SKM-1 (cell line): ENCODE measurements around the gene RPS6KA5.
A peak's percentile ranks its signal among the peaks of the same experiment; 100 is the strongest.
"Not testable (repeated sequence)": the region's sequence is repeated elsewhere in the genome, so short reads cannot be mapped to it uniquely, and the experiment has no call there.

Experiments used
- DNase-seq: peaks from one replicate; lab custom pipeline; 2025; ENCODE audit not compliant: unreplicated experiment; lab: John Stamatoyannopoulos, UW

RPS6KA5 gene

DNA sequence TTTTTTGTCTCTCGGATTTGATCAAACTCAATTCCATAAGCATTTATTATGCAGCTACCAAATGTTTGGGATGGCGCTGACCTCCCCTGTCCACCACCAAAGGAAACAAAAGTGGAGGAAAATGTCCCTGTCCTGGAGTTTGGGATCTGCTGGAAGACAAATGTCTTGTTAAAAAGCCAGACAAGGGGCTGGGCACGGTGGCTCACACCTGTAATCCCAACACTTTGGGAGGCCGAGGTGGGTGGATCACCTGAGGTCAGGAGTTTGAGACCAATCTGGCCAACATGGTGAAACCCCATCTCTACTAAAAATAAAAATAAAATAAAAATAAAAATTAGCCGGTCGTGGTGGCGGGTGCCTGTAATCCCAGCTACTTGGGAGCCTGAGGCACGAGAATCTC is 221.9 kb downstream of the RPS6KA5 start:
- not testable (repeated sequence) for DNase-seq

- no peak for DNase-seq
Observed at GRCh38 chr14:90837355-90837754, 223.1 kb downstream of the RPS6KA5 start.

GRCh38 chr14:90836692-90837063 is 223.8 kb downstream of the RPS6KA5 start:
- DNase-seq, result no peak

DNA sequence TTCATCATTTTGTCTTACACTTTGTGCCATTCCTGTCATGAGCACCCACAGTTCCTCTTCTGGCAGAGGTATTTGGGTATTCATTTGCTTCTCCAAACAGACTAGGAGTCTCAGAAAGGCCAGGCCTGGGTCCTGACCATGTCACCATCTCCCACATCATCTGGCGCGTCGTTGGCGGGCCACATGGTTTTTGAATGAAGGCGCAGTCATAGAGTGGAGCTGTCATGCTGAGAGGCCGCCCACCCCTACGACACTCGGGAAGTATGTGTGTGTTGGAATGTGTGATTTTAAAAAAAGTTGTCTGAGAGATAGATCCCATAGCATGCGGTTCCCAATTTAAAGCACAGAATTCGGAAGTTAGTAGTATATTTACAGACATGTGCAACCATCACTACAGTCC is 228.6 kb downstream of the RPS6KA5 start:
- no peak for DNase-seq

- no peak for DNase-seq
Observed at GRCh38 chr14:90830931-90831701, 229.3 kb downstream of the RPS6KA5 start.

DNA sequence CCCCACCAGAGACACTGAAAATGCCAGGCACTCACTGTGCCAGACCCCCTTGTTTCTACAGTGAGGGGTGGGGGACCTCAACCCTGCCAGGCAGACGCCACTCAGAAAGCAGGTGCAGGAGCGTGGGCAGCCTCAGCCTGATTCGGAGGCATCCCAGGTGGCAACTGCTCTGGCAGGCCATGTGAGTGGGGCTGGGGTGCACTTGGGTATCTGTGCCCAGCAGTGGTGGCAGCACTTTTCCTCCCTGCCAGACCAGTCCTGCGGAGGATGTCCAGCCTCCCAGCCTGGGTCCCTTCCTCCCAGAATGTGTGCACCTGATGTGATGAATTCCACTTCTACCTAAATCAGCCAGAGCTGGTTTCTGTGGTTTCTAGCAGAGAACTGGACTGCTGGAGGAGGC is 230.8 kb downstream of the RPS6KA5 start:
- DNase-seq, result no peak

- peak; percentile 37 for DNase-seq
Observed at GRCh38 chr14:90828642-90829487, 231.6 kb downstream of the RPS6KA5 start.

GRCh38 chr14:90827919-90828610 is 232.4 kb downstream of the RPS6KA5 start:
- DNase-seq, result peak; percentile 61

DNA sequence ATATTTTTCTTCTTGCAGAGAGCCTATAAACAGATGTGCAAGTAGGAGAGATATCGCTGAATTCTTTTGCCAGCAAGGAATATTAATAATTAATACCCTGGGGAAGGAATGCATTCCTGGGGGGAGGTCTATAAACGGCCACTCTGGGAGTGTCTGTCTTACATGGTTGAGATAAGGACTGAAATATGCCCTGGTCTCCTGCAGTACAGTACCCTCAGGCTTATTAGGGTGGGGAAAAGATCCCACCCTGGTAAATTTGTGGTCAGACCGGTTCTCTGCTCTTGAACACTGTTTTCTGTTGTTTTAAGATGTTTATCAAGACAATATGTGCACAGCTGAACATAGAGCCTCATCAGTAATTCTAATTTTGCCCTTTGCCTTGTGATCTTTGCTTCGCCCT is 236.9 kb downstream of the RPS6KA5 start:
- not testable (repeated sequence) for DNase-seq

DNA sequence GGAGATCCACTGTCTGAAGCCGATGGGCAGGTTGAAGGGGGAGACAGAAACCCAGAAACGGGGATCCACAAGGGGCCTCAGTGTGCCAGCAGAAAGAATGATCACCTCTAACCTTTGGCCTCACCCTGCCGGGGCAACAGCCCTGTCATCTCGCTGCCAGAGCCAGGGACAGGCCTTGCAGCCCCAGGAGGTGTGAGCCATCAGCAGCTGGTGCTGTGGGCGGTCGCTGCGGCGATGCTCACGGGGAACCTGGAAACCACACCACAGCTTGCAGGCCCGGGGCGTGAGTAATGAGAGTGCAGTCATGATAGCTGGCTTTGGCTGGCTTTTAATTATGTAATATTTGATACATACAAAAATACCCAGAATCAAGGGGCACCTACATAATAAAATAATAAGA is 239.5 kb downstream of the RPS6KA5 start:
- DNase-seq, result no peak

DNA sequence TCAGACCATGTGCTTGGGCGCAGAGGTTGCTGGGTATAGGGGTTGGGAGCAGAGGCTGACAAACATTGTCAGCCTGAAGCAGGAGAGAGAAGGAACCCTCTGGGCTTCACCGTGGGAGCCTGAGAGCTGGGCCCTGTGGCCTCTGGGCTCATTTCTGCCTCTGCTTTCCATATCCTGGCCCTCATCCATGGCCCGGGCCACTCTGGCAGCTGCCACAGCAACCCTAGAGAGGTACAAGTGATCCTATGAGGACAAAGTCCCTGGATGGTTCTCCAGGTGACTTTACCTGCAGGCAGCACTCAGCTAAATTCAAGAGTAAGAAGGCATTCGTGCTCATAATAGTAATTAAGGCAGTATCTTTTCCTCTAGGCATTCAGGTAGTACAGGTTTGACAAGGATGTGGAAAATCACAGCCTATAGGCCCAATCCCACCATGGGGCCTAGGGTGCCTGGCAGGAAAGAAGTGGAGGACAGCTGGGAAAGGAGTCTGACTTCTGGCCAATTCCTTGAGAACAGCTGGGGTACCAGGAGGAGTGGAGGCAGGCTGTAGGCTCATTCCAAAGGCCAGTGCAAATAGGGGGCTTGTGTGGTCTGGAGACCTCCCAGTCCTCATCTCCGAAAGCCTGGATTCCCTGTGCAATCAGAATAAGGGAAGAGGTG is 240.6 kb downstream of the RPS6KA5 start:
- no peak for DNase-seq

DNA sequence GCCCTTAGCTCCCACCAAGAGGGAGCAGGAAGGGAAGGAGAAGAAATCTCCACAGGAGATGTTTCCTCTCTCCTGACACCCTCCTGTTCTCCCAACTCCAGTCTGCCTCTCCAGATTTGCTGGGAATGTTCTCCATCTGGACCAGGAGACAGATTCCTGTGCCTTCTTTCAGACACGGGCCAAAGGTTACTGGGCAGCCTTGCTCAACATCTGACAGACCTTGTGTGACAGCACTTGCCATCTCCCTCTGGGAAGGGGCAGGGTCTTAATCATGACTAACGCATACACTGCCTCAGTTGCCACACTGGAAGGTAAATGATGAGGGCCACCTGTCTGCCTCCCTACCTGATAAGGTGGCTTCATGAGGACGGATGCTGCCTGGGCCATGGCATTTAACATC is 241.7 kb downstream of the RPS6KA5 start:
- DNase-seq, result no peak

GRCh38 chr14:90816681-90817436 is 243.6 kb downstream of the RPS6KA5 start:
- DNase-seq, result no peak

GRCh38 chr14:90815822-90816662 is 244.4 kb downstream of the RPS6KA5 start, which contains the start of gene TTC7B:
Gene TTC7B, minus strand, starts transcription at chr14:90816430. Its CDS starts 135 bp downstream, at chr14:90816295.
- DNase-seq, result no peak

DNA sequence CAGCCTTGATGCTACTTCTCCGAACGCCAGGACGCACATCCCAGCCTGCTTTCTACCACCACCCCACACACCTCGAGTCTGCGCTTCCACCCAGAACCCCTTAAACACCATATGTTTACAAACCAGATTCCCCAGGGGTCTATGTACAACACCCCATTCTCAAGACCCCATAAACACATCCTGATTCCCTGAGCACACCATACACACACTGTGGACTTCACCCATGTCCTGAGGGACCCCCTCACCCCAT is 244.9 kb downstream of the RPS6KA5 start:
- no peak for DNase-seq

DNA sequence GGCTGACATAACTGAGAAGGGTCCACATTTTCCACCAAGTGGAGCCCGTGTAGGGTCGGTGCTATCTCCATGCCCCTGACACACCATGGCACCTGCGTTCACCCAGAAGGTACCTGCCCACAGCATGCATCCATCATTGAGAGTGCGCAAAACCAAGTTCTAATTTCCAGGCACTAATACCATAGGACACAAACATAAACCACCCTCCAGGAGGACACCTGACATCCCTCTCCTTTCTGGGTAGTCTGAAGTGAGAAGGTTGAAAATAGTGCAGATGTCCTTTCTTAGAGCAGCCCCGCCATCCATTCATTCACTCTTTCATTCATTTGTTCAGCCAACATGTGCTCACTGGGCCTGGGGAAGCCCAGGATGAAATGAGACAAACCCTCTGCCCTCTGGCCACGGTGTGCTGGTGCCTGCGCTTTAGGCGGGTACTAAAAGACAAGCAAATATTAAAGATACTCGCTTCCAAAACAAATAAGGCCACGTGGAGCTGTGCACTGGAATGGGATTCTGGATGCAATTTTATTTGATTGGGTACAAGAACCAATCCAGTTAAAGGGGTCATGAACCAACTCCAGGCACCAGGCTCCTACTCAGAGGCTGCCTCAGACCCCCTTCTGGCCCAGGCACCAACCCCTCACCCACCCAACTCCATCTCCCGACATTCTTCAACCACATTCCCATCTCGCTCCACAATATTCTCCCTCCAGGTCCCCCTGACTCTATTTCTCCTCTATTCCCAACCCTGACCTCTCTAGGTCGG is 245.5 kb downstream of the RPS6KA5 start:
- no peak for DNase-seq

DNA sequence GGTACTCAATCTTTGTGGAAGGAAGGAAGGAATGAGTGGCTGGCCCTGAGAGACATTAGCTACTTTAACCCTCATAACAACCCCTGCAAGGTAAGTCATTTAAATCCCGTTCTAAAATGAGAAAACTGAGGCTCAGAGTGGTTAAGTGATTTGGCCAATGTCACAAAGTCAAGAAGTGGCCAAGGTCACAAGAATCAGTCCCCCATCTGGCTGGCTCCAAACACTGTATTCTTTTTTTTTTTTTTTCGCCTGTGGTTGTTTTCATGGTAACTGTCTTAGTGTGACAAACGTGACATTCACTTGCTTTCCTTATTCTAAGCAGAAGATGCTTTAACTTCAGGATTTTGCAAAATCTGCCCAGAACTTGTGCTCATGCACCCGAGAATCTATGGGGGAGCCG is 247.0 kb downstream of the RPS6KA5 start:
- no peak for DNase-seq

- no peak for DNase-seq
Observed at GRCh38 chr14:90812109-90812508, 248.3 kb downstream of the RPS6KA5 start.

DNA sequence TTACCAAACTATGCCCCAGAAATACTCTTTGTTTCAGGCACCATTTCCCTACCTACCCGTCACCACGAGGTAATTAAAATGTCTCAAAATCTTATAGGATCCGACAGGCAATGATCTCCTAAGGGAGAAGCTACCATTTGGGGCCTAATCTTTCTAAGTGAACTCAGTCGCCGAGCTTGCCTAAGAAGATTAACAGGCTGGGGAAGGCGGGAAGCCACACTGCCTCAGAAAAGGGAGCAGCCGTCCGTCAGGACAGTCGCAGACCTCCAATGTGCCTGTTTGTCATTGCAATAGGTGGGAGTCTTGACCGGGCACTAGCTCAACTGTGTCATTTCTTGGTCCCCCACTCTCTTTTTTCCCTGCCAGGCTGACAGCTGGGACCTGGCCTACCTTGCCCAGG is 248.8 kb downstream of the RPS6KA5 start:
- no peak for DNase-seq
